Peyer's patch (tissue), 4 donors: ENCODE results near the gene ACOX1. TPM values are rescaled to one million over a fixed set of nuclear protein-coding genes. Genes with fewer than 3 reads are reported as not detected.

Experiments used
- DNase-seq, 3 donors: peaks; one replicate each; pipeline ENCODE4 v3.0.0-alpha.2; 2017 to 2019
- H3K27ac ChIP-seq, 4 donors: fragments of 200-600 bp; sonication (generic); one replicate each; pipeline ENCODE4 v1.5.1; 2016 to 2019
- H3K27me3 ChIP-seq, 2 donors: fragments of 200-600 bp; sonication (generic); one replicate each; pipeline ENCODE4 v1.5.1; 2019
- H3K36me3 ChIP-seq, 3 donors: fragments of 200-600 bp; sonication (generic); one replicate each; pipeline ENCODE4 v1.5.1; 2016 to 2019
- H3K4me1 ChIP-seq, 4 donors: fragments of 200-600 bp; sonication (generic); one replicate each; pipeline ENCODE4 v1.5.1; 2016 to 2019
- H3K4me3 ChIP-seq, 4 donors: fragments of 200-600 bp; sonication (generic); 1 replicate in 3 of 4; 2 replicates in 1 of 4; pipeline ENCODE4 v1.5.1; 2016 to 2019; ENCODE audit warnings: mild to moderate bottlenecking in 1 of 4
- H3K9me3 ChIP-seq, 4 donors: fragments of 200-600 bp; sonication (generic); one replicate each; pipeline ENCODE4 v1.5.1; 2016 to 2019; ENCODE audit warnings: mild to moderate bottlenecking in 1 of 4
- POLR2A ChIP-seq, 2 donors: fragments of 450-650 bp; IDR thresholded peaks; one replicate each; pipeline ENCODE4 v1.5.1; 2017; ENCODE audit warnings: antibody characterized with exemption in 2 of 2, mild to moderate bottlenecking in 2 of 2, moderate library complexity in 2 of 2
- total RNA-seq, 4 donors: library from RNA; depleted of rRNA; stranded (reverse); fragments of >200 nt; gene quantifications; one replicate each; pipeline ENCODE4 v1.1.0, GENCODE V29; 2016
- TF ChIP-seq, protein P1 (sequence below), 6 experiments: fragments of 450-650 bp in 4 of 6; fragments of 200-600 bp in 2 of 6; sonication (generic) in 1 of 6; IDR thresholded peaks; one replicate each; pipeline ENCODE4 v1.5.1; 2017 to 2019; ENCODE audit warnings: antibody characterized with exemption in 6 of 6, mild to moderate bottlenecking in 3 of 6, moderate library complexity in 1 of 6

ACOX1 gene
- total RNA-seq, 4 donors from 2014 or later: 26.4 to 268 (median 193) TPM

DNA sequence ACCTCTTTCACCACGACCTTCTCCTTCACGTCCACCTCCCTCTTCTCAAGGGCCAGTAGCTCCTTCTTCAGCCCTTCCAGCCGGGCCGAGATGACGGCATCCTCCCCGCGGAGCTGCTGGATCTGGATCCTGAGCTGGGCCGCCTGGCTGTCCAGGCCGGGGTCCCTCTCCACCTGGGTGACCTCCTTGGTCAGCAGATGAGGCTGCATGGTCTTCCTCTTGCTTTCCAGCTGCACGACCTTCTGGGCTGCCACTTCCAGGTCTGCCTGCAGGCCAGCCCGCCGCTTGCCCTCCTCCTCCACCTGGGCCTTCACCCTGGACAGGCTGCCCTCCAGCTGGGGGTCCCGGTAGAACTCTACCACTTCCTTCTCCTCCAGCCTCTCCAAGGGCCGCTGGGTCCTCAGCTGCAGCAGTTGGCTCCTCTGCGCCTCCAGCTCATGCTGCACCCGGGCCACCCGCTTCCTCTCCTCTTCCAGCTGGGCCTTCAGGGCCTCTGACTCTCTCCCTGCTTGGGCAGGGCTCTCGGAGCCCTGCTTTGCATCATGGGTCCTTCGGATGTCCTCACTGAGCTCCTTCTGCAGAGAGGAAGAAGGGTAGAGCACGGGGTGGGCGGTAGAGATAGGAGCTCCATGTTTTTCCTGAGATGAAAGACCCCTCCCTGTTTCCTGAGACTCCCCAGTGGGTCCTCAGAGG lies 31.1 kb upstream of the ACOX1 start:
- DNase-seq: no peak
- H3K27ac ChIP-seq: no peak overlapping the region
- H3K9me3 ChIP-seq: no peaks in the 10 kb centered on the region
- TF ChIP-seq POLR2A (IDR thresholded peaks at IDR 0.05): no peak
- TF ChIP-seq, protein P1, sequence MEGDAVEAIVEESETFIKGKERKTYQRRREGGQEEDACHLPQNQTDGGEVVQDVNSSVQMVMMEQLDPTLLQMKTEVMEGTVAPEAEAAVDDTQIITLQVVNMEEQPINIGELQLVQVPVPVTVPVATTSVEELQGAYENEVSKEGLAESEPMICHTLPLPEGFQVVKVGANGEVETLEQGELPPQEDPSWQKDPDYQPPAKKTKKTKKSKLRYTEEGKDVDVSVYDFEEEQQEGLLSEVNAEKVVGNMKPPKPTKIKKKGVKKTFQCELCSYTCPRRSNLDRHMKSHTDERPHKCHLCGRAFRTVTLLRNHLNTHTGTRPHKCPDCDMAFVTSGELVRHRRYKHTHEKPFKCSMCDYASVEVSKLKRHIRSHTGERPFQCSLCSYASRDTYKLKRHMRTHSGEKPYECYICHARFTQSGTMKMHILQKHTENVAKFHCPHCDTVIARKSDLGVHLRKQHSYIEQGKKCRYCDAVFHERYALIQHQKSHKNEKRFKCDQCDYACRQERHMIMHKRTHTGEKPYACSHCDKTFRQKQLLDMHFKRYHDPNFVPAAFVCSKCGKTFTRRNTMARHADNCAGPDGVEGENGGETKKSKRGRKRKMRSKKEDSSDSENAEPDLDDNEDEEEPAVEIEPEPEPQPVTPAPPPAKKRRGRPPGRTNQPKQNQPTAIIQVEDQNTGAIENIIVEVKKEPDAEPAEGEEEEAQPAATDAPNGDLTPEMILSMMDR (IDR thresholded peaks at IDR 0.05): no peak
- H3K4me1 ChIP-seq: peaks cover 0 to 3% (median 0%) of the 10 kb centered on the region in 4 donors
- H3K4me3 ChIP-seq: no peak overlapping the region
- no peaks in the 10 kb centered on the region for H3K27me3 ChIP-seq
- H3K36me3 ChIP-seq: peaks cover 0 to 13% (median 0%) of the 10 kb centered on the region in 3 donors

- DNase-seq: no peak
- Histone ChIP-seq H3K27me3 (no peaks in the 10 kb centered on the region), H3K9me3 (no peaks in the 10 kb centered on the region), H3K36me3 (peaks cover 0 to 19% (median 0%) of the 10 kb centered on the region in 3 donors), H3K27ac (no peak overlapping the region), H3K4me3 (no peak overlapping the region), H3K4me1 (peaks cover 0 to 9% (median 0%) of the 10 kb centered on the region in 4 donors)
- TF ChIP-seq, protein P1 (IDR thresholded peaks at IDR 0.05): no peak
- no peak for TF ChIP-seq POLR2A (IDR thresholded peaks at IDR 0.05)
Measured at GRCh38 chr17:76009447-76009846, 30.5 kb upstream of the ACOX1 start.

- Histone ChIP-seq H3K9me3 (no peaks in the 10 kb centered on the region), H3K27me3 (no peaks in the 10 kb centered on the region), H3K4me1 (peaks cover 0 to 15% (median 0%) of the 10 kb centered on the region in 4 donors), H3K27ac (no peak overlapping the region), H3K4me3 (no peak overlapping the region), H3K36me3 (peaks cover 0 to 17% (median 0%) of the 10 kb centered on the region in 3 donors)
- no peak for DNase-seq
- TF ChIP-seq, protein P1 (IDR thresholded peaks at IDR 0.05): no peak
- no peak for TF ChIP-seq POLR2A (IDR thresholded peaks at IDR 0.05)
Measured at GRCh38 chr17:76008630-76009425, 29.9 kb upstream of the ACOX1 start.

DNA sequence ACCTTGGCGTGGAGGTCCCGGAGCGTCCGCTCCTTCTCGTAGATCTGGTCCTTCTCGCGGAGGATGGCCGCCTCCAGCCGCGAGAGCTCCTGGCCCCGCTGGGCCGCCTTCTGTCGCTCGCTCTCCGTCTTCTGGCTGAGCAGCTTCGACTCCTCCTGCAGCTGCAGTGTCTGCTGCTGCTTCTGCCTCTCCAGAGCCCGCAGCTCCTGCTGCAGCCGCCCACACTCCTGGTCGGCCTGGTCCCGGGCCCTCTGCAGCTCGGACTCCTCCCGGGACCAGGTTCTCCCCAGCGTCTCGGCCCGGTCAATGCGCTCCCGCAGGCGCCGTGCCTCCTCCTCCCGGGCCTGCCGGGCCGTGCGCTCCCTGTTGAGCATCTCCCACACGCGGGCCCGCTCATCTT lies 29.2 kb upstream of the ACOX1 start:
- Histone ChIP-seq H3K27me3 (no peaks in the 10 kb centered on the region), H3K4me3 (no peak overlapping the region), H3K36me3 (peaks cover 0 to 15% (median 0%) of the 10 kb centered on the region in 3 donors), H3K27ac (no peak overlapping the region), H3K9me3 (no peaks in the 10 kb centered on the region), H3K4me1 (peaks cover 0 to 20% (median 0%) of the 10 kb centered on the region in 4 donors)
- no peak for TF ChIP-seq POLR2A (IDR thresholded peaks at IDR 0.05)
- TF ChIP-seq, protein P1 (IDR thresholded peaks at IDR 0.05): no peak
- DNase-seq: no peak

DNA sequence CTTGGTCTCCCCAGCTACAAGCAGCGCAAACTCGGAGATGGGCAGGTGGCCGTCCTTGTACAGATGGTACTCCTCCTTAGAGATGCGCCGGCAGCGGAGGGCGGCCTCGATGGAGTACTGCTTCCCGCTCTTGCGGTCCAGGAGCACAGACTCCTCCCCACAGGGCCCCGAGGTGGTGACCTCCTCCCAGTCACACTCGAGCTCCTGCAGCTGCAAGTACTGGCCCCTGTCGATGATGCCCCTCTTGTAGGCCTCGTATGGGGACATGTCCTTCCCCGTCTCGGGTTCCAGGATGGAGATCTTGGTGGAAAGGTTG lies 28.8 kb upstream of the ACOX1 start:
- H3K27me3 ChIP-seq: no peaks in the 10 kb centered on the region
- H3K4me3 ChIP-seq: no peak overlapping the region
- no peak for DNase-seq
- H3K9me3 ChIP-seq: no peaks in the 10 kb centered on the region
- peaks cover 0 to 16% (median 0%) of the 10 kb centered on the region in 3 donors for H3K36me3 ChIP-seq
- no peak overlapping the region for H3K27ac ChIP-seq
- TF ChIP-seq POLR2A (IDR thresholded peaks at IDR 0.05): no peak
- TF ChIP-seq, protein P1 (IDR thresholded peaks at IDR 0.05): no peak
- H3K4me1 ChIP-seq: peaks cover 0 to 24% (median 0%) of the 10 kb centered on the region in 4 donors
